Bronchial epithelial cell (primary cell): ENCODE data around the gene ZNF546. TPM values are rescaled to one million over a fixed set of nuclear protein-coding genes. Genes with fewer than 3 reads are reported as not detected.
A peak's percentile ranks its signal among the peaks of the same experiment; 100 is the strongest.
"Not testable (repeated sequence)": the region's sequence is repeated elsewhere in the genome, so short reads cannot be mapped to it uniquely, and the experiment has no call there.

Experiments used
- DNase-seq: peaks from one replicate; pipeline ENCODE4 v3.0.0-alpha.2; 2010; ENCODE audit warnings: low read depth
- FAIRE-seq: peaks from 2 replicates; lab custom pipeline; 2011; peaks lifted over from hg19 to GRCh38; lab: Jason Lieb, UNC
- H3K27me3 ChIP-seq: 2 replicates; pipeline ENCODE4 v1.5.1; 2011; ENCODE audit warnings: low read length; ENCODE audit not compliant: control insufficient read depth, insufficient read depth
- H3K36me3 ChIP-seq: 2 replicates; pipeline ENCODE4 v1.5.1; 2011; ENCODE audit warnings: low read length; ENCODE audit not compliant: control insufficient read depth, insufficient read depth
- H3K4me3 ChIP-seq: 2 replicates; pipeline ENCODE4 v1.5.1; 2011; ENCODE audit warnings: mild to moderate bottlenecking, low read depth, low read length, control low read depth
- CTCF ChIP-seq: IDR thresholded peaks from 2 replicates; pipeline ENCODE4 v1.5.1; 2011; ENCODE audit warnings: mild to moderate bottlenecking, moderate library complexity, low read length, control low read depth, inconsistent platforms; ENCODE audit not compliant: insufficient read depth, severe bottlenecking
- total RNA-seq: library from RNA; depleted of rRNA; stranded (reverse); fragments of >200 nt; gene quantifications from 2 replicates; pipeline ENCODE4 v1.2.1, GENCODE V29; 2014

Gene ZNF546
- 2.2 and 2.4 TPM in 2 replicates for total RNA-seq

- peak; percentile 86 for DNase-seq
- no peaks in the 10 kb centered on the region for H3K36me3 ChIP-seq
- H3K4me3 ChIP-seq, result peak within 1 kb of the TSS; percentile 63
- TF ChIP-seq CTCF, result no peak
- H3K27me3 ChIP-seq, result no peaks in the 10 kb centered on the region
- FAIRE-seq, result no peak
These were observed at the start of gene ZNF546 for GRCh38 chr19:39996811-39997637. Gene ZNF546 (plus strand): TSS chr19:39997060. CDS start chr19:39998327, 1,267 bp downstream.

GRCh38 chr19:39949026-39949747 lies 47.7 kb upstream of the ZNF546 start:
- no peak for DNase-seq
- no peak for TF ChIP-seq CTCF
- no peak for FAIRE-seq

GRCh38 chr19:39951065-39951650 lies 45.7 kb upstream of the ZNF546 start:
- Histone ChIP-seq H3K4me3 (no peak overlapping the region), H3K27me3 (no peaks in the 10 kb centered on the region), H3K36me3 (no peaks in the 10 kb centered on the region)
- TF ChIP-seq CTCF, result no peak
- FAIRE-seq, result no peak
- no peak for DNase-seq

More at GRCh38 chr19:39949026-39949747, 47.7 kb upstream of the ZNF546 start:
- Histone ChIP-seq H3K27me3 (no peaks in the 10 kb centered on the region), H3K4me3 (no peak overlapping the region), H3K36me3 (no peaks in the 10 kb centered on the region)

- FAIRE-seq (peak; percentile 13), DNase-seq (peak; percentile 70)
- TF ChIP-seq CTCF, result no peak
- Histone ChIP-seq H3K4me3 (no peak overlapping the region), H3K36me3 (no peaks in the 10 kb centered on the region), H3K27me3 (no peaks in the 10 kb centered on the region)
These were observed 45.2 kb upstream of the ZNF546 start for GRCh38 chr19:39951686-39952085.

GRCh38 chr19:39953915-39954314 lies 42.9 kb upstream of the ZNF546 start:
- H3K36me3 ChIP-seq, result no peaks in the 10 kb centered on the region
- FAIRE-seq, result no peak

GRCh38 chr19:39957886-39958285 lies 39.0 kb upstream of the ZNF546 start:
- DNase-seq, H3K36me3 ChIP-seq, FAIRE-seq, H3K27me3 ChIP-seq, H3K4me3 ChIP-seq: not testable (repeated sequence)

More at GRCh38 chr19:39953915-39954314, 42.9 kb upstream of the ZNF546 start:
- no peaks in the 10 kb centered on the region for H3K27me3 ChIP-seq
- H3K4me3 ChIP-seq, result no peak overlapping the region
- DNase-seq, result no peak
- TF ChIP-seq CTCF, result no peak

- H3K36me3 ChIP-seq, DNase-seq, H3K27me3 ChIP-seq, H3K4me3 ChIP-seq, FAIRE-seq: not testable (repeated sequence)
These were observed 37.9 kb upstream of the ZNF546 start for GRCh38 chr19:39958942-39959341.

- not testable (repeated sequence) for FAIRE-seq, DNase-seq, H3K36me3 ChIP-seq, H3K4me3 ChIP-seq, H3K27me3 ChIP-seq
These were observed 37.5 kb upstream of the ZNF546 start for GRCh38 chr19:39959407-39959806.
